Measurements from ENCODE around the gene MSANTD2. TPM values are rescaled to one million over a fixed set of nuclear protein-coding genes. Genes with fewer than 3 reads are reported as not detected.

The MSANTD2 gene
- total RNA-seq, 1 experiment from 2014 or later = 8.6 TPM

DNA sequence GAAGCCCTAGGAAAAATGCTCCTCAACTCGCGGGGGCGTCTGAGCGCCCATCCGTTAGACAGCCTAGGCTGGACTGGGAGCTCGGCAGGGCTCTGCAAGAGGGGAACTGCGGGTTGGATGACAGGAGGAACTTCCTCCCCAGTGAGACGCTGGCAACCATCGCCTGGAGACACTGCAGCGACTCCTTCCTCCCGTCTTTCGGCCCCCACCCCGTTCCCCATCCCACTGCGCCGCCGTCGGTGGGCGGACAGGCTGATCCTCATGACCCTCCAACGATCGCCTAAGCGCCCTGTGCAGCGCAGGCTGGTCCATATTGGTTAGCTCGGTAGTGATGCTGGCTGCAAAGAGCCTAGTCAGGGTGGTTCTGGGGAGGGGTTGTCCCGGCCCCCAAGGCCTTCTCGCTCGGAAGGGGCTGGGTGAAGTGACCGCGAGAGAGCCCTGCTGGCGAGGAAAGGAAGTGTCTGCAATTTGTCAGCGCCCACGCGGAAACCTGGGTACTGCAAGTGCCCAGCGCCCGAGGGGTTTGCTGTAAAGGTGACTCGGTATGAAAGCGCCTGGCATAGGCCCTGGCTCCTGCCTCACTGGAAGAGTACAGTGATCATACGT is 59.8 kb downstream of the MSANTD2 start (continued):
- TF ChIP-seq EGR1 (IDR thresholded peaks at IDR 0.05; ENCODE audit: low read depth) (peak; percentile 64), POLR2AphosphoS5 (IDR thresholded peaks at IDR 0.05; ENCODE audit: low read depth, low read length) (no peak), SIN3A (IDR thresholded peaks at IDR 0.05; ENCODE audit: low read depth) (no peak), RAD21 (IDR thresholded peaks at IDR 0.05; ENCODE audit: low read depth) (0 out of 2 replicates have a peak, but pooled peaks have one; percentile 11), EZH2 (IDR thresholded peaks at IDR 0.05) (no peak)
- TF ChIP-seq, protein P1, sequence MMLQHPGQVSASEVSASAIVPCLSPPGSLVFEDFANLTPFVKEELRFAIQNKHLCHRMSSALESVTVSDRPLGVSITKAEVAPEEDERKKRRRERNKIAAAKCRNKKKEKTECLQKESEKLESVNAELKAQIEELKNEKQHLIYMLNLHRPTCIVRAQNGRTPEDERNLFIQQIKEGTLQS (IDR thresholded peaks at IDR 0.05) = no peak

DNA sequence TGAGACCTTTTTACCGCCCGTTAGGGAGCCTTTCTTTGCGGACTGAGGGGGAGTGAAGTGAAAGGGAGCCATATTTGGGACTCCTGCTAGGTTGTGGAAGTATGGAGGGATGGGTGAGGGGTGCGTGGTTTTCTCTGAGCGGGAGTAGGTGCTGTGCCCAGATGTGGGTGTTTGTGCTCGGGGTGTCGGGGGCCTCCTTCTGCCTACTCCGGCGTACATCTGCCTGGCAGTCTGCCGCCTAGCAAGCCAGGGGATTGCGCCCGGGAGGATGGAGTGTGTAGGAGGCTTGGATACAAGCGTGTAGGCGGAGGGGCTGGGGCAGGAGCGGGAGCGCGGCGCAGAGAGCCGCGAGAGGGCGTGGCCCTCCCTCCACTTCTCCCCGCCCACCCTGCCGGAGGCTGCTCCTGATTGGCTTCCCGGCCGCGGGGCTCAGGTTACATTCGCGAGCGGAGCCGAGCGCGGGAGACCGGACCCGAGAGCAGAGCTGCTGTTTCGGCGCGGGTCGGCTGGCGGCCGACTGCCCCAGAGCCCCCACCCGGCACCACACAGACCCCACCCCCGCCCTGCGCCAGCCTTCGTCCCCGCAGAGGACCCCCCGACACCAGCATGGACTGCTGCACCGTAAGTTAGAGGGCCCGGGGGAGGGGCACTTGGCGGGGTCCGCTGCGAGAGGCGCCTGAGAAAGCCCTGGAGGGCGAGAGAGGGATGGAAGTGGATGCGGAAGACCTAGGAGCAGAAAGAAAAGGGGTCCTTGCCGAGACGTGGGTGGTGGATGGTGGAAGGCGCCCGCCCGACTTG is 60.5 kb downstream of the MSANTD2 start, which contains the start of gene NRGN:
Gene NRGN (plus strand): TSS at position 464 of the 798 bp plus-strand sequence. CDS start 143 bp downstream, at position 607.
- ChIA-PET POLR2A (interaction anchor here (0.9 kb wide), 1 partner anchor 15 kb away, joined by 3 read pairs; no protein-coding TSS in a partner anchor), RAD21 (ENCODE audit: low non-redundant PET in 1 of 2, low total read pairs in 2 of 2, uncharacterized antibody in 2 of 2, unreplicated experiment in 2 of 2) (interaction anchor here in 1 of 2 experiments (0.7 kb wide), 1 partner anchor 54 kb away, joined by 3 read pairs; no protein-coding TSS in a partner anchor)

More for the DNA sequence above, 60.5 kb downstream of the MSANTD2 start, which contains the start of gene NRGN:
- H4K20me1 ChIP-seq (ENCODE audit: insufficient read depth) = no peaks in the 10 kb centered on the region
- no TSS peak for BruUV-seq (replicated peaks)
- DNase-seq (ENCODE audit: low read depth, low spot score) (peak; percentile 66), ATAC-seq (peak; percentile 95)
- TF ChIP-seq, protein P2, sequence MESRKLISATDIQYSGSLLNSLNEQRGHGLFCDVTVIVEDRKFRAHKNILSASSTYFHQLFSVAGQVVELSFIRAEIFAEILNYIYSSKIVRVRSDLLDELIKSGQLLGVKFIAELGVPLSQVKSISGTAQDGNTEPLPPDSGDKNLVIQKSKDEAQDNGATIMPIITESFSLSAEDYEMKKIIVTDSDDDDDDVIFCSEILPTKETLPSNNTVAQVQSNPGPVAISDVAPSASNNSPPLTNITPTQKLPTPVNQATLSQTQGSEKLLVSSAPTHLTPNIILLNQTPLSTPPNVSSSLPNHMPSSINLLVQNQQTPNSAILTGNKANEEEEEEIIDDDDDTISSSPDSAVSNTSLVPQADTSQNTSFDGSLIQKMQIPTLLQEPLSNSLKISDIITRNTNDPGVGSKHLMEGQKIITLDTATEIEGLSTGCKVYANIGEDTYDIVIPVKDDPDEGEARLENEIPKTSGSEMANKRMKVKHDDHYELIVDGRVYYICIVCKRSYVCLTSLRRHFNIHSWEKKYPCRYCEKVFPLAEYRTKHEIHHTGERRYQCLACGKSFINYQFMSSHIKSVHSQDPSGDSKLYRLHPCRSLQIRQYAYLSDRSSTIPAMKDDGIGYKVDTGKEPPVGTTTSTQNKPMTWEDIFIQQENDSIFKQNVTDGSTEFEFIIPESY (IDR thresholded peaks at IDR 0.05; ENCODE audit: extremely low read depth, insufficient replicate concordance, low read length) = no peak
- 0 out of 2 replicates have a peak, but pooled peaks have one; percentile 26 for TF ChIP-seq SIN3A (IDR thresholded peaks at IDR 0.05; ENCODE audit: low read depth)
- no peak for TF ChIP-seq RAD21 (IDR thresholded peaks at IDR 0.05; ENCODE audit: low read depth)
- no peak; the same call in 1 of the 2 replicates for TF ChIP-seq EGR1 (IDR thresholded peaks at IDR 0.05; ENCODE audit: low read depth)
- TF ChIP-seq POLR2AphosphoS5 (IDR thresholded peaks at IDR 0.05; ENCODE audit: low read depth, low read length) = peak; percentile 35; the same call in 1 of the 2 replicates
- H2AFZ ChIP-seq (ENCODE audit: low read depth, low read length, poor library complexity, severe bottlenecking) = peak within 1 kb of the TSS; percentile 68
- H3K4me1 ChIP-seq (ENCODE audit: control insufficient read depth in 1 of 2, insufficient read depth in 2 of 2, low read length in 2 of 2) = peaks cover 3 to 15% of the 10 kb centered on the region in 2 experiments; a peak in 3 of 4 replicates
- peak within 1 kb of the TSS; percentile 100 for H3K4me2 ChIP-seq (ENCODE audit: low read length)
- H3K27ac ChIP-seq (ENCODE audit: low read depth, low read length) = peak within 1 kb of the TSS; percentile 37
- CTCF ChIA-PET = interaction anchor here (0.8 to 1.1 kb wide), 2 partner anchors 9 to 97 kb away, joined by 3 read pairs; no protein-coding TSS in a partner anchor
- H3K27me3 ChIP-seq (ENCODE audit: insufficient read depth, low read length) = peaks cover 7% of the 10 kb centered on the region; the same call in 1 of the 2 replicates
- intact Hi-C loops (cut with micrococcal nuclease) = no loop called here
- 0 out of 2 replicates have a peak, but pooled peaks cover 5% of the 10 kb centered on the region for H3K79me2 ChIP-seq (ENCODE audit: insufficient read depth, low read length)
- H3K9me2 ChIP-seq (ENCODE audit: insufficient read depth) = no peaks in the 10 kb centered on the region
- H3K36me3 ChIP-seq (ENCODE audit: control insufficient read depth in 1 of 2, insufficient read depth in 2 of 2, low read length in 2 of 2) = no peaks in the 10 kb centered on the region
- peak within 1 kb of the TSS; percentile 65 to 84 for H3K4me3 ChIP-seq (replicated peaks in 1 of 2; ENCODE audit: low read depth in 1 of 2, low read length in 2 of 2)
- H3K9me3 ChIP-seq (ENCODE audit: control insufficient read depth in 1 of 2, insufficient read depth in 1 of 2, low read depth in 1 of 2, low read length in 2 of 2) = no peaks in the 10 kb centered on the region
- peak within 1 kb of the TSS; percentile 64 for H3K9ac ChIP-seq (ENCODE audit: low read length)

Data from HCT116 (cell line).